HG03521 (cell line): ENCODE data around the gene MOCS1.

ENCODE experiments used
- ATAC-seq: cut with Tn5 transposase; IDR thresholded peaks from one replicate; pipeline ENCODE4 v1.9.1; 2021; ENCODE audit warnings: mild to moderate bottlenecking, moderate library complexity; ENCODE audit not compliant: unreplicated experiment

MOCS1 gene

GRCh38 chr6:39950125-39950720, 16.0 kb upstream of the MOCS1 start:
- ATAC-seq = no peak

- no peak for ATAC-seq
Observed at GRCh38 chr6:39948199-39948791, 14.0 kb upstream of the MOCS1 start.

GRCh38 chr6:39947611-39948068, 13.4 kb upstream of the MOCS1 start:
- no peak for ATAC-seq

GRCh38 chr6:39945626-39946025, 11.4 kb upstream of the MOCS1 start:
- ATAC-seq = no peak

GRCh38 chr6:39942903-39943580, 8.8 kb upstream of the MOCS1 start:
- ATAC-seq = no peak

GRCh38 chr6:39941820-39942219, 7.6 kb upstream of the MOCS1 start:
- no peak for ATAC-seq

GRCh38 chr6:39941138-39941537, 6.9 kb upstream of the MOCS1 start:
- no peak for ATAC-seq

GRCh38 chr6:39938773-39939654, 4.8 kb upstream of the MOCS1 start:
- ATAC-seq = no peak

- no peak for ATAC-seq
Observed at GRCh38 chr6:39937686-39938333, 3.5 kb upstream of the MOCS1 start.

GRCh38 chr6:39936857-39937256, 2.6 kb upstream of the MOCS1 start:
- no peak for ATAC-seq

GRCh38 chr6:39935241-39935640, 979 bp upstream of the MOCS1 start:
- no peak for ATAC-seq

- no peak for ATAC-seq
Observed at GRCh38 chr6:39933669-39934130, 562 bp downstream of the MOCS1 start.

GRCh38 chr6:39932386-39932910, 1.8 kb downstream of the MOCS1 start:
- no peak for ATAC-seq

GRCh38 chr6:39931607-39932006, 2.7 kb downstream of the MOCS1 start:
- ATAC-seq = no peak

- ATAC-seq = no peak
Observed at GRCh38 chr6:39930540-39930939, 3.7 kb downstream of the MOCS1 start.

- ATAC-seq = no peak
Observed at GRCh38 chr6:39929733-39930461, 4.4 kb downstream of the MOCS1 start.

GRCh38 chr6:39929039-39929732, 5.1 kb downstream of the MOCS1 start:
- no peak for ATAC-seq

- no peak for ATAC-seq
Observed at GRCh38 chr6:39927159-39927558, 7.1 kb downstream of the MOCS1 start.

- ATAC-seq = no peak
Observed at GRCh38 chr6:39926668-39927067, 7.6 kb downstream of the MOCS1 start.
